ENCODE measurements around the gene ST3GAL3. TPM values are rescaled to one million over a fixed set of nuclear protein-coding genes. Genes with fewer than 3 reads are reported as not detected.

ST3GAL3 gene
- total and polyA plus RNA-seq, 2 donors (not counting 3 experiments of a cell fraction or from before 2014, with no cell fraction given) = 14.3 to 35.8 TPM

DNA sequence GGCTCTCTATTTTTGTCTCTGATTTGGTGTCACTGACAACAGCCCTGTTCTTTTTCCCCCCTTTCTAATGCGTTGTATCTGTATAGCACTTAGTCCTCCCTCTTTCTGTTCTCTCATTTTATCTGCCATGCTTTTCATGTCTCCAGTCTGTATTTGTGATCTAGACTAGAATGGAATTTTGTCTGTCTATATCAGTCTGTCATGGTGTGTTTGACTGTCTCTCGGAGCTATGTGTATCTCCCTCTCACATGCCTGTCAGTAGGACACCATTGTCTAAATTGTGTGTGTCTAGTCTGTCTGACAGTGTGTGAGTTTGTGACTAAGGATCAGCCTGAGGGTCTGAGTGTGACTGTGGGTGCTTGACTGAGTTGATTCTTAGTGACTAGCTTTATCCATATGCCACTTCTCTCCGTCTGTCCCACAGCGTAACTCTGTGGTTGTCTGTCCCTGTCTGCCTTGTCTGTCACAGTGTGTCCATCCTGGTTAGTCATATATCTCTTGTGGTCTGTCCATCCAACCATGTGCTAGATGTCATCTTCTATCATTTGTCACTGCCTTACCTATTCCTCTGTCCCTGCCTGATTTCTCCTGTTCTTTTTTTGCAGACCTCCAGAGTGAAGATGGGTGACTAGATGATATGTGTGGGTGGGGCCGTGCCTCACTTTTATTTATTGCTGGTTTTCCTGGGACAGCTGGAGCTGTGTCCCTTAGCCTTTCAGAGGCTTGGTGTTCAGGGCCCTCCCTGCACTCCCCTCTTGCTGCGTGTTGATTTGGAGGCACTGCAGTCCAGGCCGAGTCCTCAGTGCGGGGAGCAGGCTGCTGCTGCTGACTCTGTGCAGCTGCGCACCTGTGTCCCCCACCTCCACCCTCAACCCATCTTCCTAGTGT is 270.3 kb downstream of the ST3GAL3 start:
- H3K9me3 ChIP-seq (replicated peaks; ENCODE audit: control insufficient read depth, insufficient read depth, low read length) = no peaks in the 10 kb centered on the region
- FAIRE-seq = no peak
- no peak for TF ChIP-seq POLR2AphosphoS5 (IDR thresholded peaks at IDR 0.05; ENCODE audit: insufficient read depth, low read depth, low read length)
- no peak for TF ChIP-seq POLR2A (IDR thresholded peaks at IDR 0.05; ENCODE audit: low read depth, low read length)
- TF ChIP-seq JUN (IDR thresholded peaks at IDR 0.05; ENCODE audit: borderline replicate concordance, insufficient read depth, insufficient read length, low read depth) = no peak
- TF ChIP-seq, protein P1, sequence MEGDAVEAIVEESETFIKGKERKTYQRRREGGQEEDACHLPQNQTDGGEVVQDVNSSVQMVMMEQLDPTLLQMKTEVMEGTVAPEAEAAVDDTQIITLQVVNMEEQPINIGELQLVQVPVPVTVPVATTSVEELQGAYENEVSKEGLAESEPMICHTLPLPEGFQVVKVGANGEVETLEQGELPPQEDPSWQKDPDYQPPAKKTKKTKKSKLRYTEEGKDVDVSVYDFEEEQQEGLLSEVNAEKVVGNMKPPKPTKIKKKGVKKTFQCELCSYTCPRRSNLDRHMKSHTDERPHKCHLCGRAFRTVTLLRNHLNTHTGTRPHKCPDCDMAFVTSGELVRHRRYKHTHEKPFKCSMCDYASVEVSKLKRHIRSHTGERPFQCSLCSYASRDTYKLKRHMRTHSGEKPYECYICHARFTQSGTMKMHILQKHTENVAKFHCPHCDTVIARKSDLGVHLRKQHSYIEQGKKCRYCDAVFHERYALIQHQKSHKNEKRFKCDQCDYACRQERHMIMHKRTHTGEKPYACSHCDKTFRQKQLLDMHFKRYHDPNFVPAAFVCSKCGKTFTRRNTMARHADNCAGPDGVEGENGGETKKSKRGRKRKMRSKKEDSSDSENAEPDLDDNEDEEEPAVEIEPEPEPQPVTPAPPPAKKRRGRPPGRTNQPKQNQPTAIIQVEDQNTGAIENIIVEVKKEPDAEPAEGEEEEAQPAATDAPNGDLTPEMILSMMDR (IDR thresholded peaks at IDR 0.05; ENCODE audit: extremely low read depth in 1 of 2, insufficient read depth in 1 of 2, low read depth in 1 of 2, low read length in 2 of 2) = no peak
- H3K4me2 ChIP-seq (ENCODE audit: insufficient read depth, low read length) = no peak overlapping the region
- no peak overlapping the region for H2AFZ ChIP-seq (ENCODE audit: low read depth, low read length)
- H3K27me3 ChIP-seq (ENCODE audit: control insufficient read depth in 2 of 2, insufficient read depth in 2 of 2, low read length in 2 of 2) = no peaks in the 10 kb centered on the region
- DNase-seq (ENCODE audit: low read depth, low spot score) = no peak
- peaks cover 47% of the 10 kb centered on the region for H3K79me2 ChIP-seq (ENCODE audit: control insufficient read depth, insufficient read depth, low read length)
- H3K4me3 ChIP-seq (replicated peaks in 1 of 3; ENCODE audit: insufficient read depth in 1 of 3, low read depth in 1 of 3, low read length in 3 of 3) = no peak overlapping the region
- dilution Hi-C loops (cut with MboI; ENCODE audit: extremely low pct_ligation_motif_present, low sequenced_read_pairs) (no loop called here), intact Hi-C loops (cut with micrococcal nuclease) (no loop called here)
- CTCF ChIA-PET = interaction anchor here (1.0 to 1.6 kb wide), 2 partner anchors 12 to 214 kb away, joined by 3 to 10 read pairs; no protein-coding TSS in a partner anchor
- H3K36me3 ChIP-seq (ENCODE audit: control insufficient read depth in 2 of 2, extremely low read depth in 1 of 2, insufficient read depth in 2 of 2, low read length in 2 of 2) = peaks cover 0 to 10% of the 10 kb centered on the region in 2 experiments
- POLR2A ChIA-PET = no interaction called here
- H3K9me1 ChIP-seq (replicated peaks; ENCODE audit: control insufficient read depth, extremely low read depth, insufficient read depth, low read length) = no peaks in the 10 kb centered on the region
- H3K27ac ChIP-seq (ENCODE audit: insufficient read depth, low read depth, low read length) = no peak overlapping the region
- no peaks in the 10 kb centered on the region for H4K20me1 ChIP-seq (replicated peaks; ENCODE audit: control insufficient read depth, extremely low read depth, insufficient read depth, low read length)
- H3K9ac ChIP-seq (replicated peaks; ENCODE audit: extremely low read depth, insufficient read depth, low read length) = no peak overlapping the region
- BruUV-seq (replicated peaks) = no TSS peak
- peaks cover 31% of the 10 kb centered on the region for H3K4me1 ChIP-seq (ENCODE audit: control insufficient read depth, extremely low read depth, insufficient read depth, low read length)

GRCh38 chr1:43978264-43978550 is 270.9 kb downstream of the ST3GAL3 start:
- H3K9me1 ChIP-seq (replicated peaks; ENCODE audit: control insufficient read depth, extremely low read depth, insufficient read depth, low read length) = no peaks in the 10 kb centered on the region
- H4K20me1 ChIP-seq (replicated peaks; ENCODE audit: control insufficient read depth, extremely low read depth, insufficient read depth, low read length) = no peaks in the 10 kb centered on the region
- CTCF ChIA-PET = interaction anchor here (1.0 to 1.6 kb wide), 2 partner anchors 11 to 215 kb away, joined by 3 to 10 read pairs; no protein-coding TSS in a partner anchor
- POLR2A ChIA-PET = no interaction called here
- peak overlapping the region; percentile 54 for H3K4me2 ChIP-seq (ENCODE audit: insufficient read depth, low read length)
- H3K9ac ChIP-seq (replicated peaks; ENCODE audit: extremely low read depth, insufficient read depth, low read length) = no peak overlapping the region
- H3K36me3 ChIP-seq (ENCODE audit: control insufficient read depth in 2 of 2, extremely low read depth in 1 of 2, insufficient read depth in 2 of 2, low read length in 2 of 2) = peaks cover 0 to 10% of the 10 kb centered on the region in 2 experiments
- no peak overlapping the region for H3K27ac ChIP-seq (ENCODE audit: insufficient read depth, low read depth, low read length)
- H3K4me1 ChIP-seq (ENCODE audit: control insufficient read depth, extremely low read depth, insufficient read depth, low read length) = peaks cover 31% of the 10 kb centered on the region
- no peak for FAIRE-seq
- H3K79me2 ChIP-seq (ENCODE audit: control insufficient read depth, insufficient read depth, low read length) = peaks cover 47% of the 10 kb centered on the region
- H3K4me3 ChIP-seq (replicated peaks in 1 of 3; ENCODE audit: insufficient read depth in 1 of 3, low read depth in 1 of 3, low read length in 3 of 3) = peak overlapping the region in 1 of 3 experiments; percentile 54
- H3K9me3 ChIP-seq (replicated peaks; ENCODE audit: control insufficient read depth, insufficient read depth, low read length) = no peaks in the 10 kb centered on the region
- dilution Hi-C loops (cut with MboI; ENCODE audit: extremely low pct_ligation_motif_present, low sequenced_read_pairs) (no loop called here), intact Hi-C loops (cut with micrococcal nuclease) (no loop called here)
- no peak for TF ChIP-seq FOS (IDR thresholded peaks at IDR 0.05; ENCODE audit: borderline replicate concordance, insufficient read depth, low read length)
- TF ChIP-seq JUN (IDR thresholded peaks at IDR 0.05; ENCODE audit: borderline replicate concordance, insufficient read depth, insufficient read length, low read depth) = no peak
- TF ChIP-seq MYC (IDR thresholded peaks at IDR 0.05; ENCODE audit: low read depth, low read length) = no peak
- TF ChIP-seq POLR2A (IDR thresholded peaks at IDR 0.05; ENCODE audit: low read depth, low read length) = no peak
- TF ChIP-seq GATA2 (IDR thresholded peaks at IDR 0.05; ENCODE audit: insufficient read depth, insufficient read length, low read depth, low read length) = no peak
- no peak for TF ChIP-seq EZH2 (IDR thresholded peaks at IDR 0.05; ENCODE audit: borderline replicate concordance, low read depth, low read length, severe bottlenecking)
- TF ChIP-seq, protein P2, sequence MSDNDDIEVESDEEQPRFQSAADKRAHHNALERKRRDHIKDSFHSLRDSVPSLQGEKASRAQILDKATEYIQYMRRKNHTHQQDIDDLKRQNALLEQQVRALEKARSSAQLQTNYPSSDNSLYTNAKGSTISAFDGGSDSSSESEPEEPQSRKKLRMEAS (IDR thresholded peaks at IDR 0.05; ENCODE audit: insufficient read depth, insufficient read length) = no peak
- TF ChIP-seq, protein P1 (IDR thresholded peaks at IDR 0.05; ENCODE audit: extremely low read depth in 1 of 2, insufficient read depth in 1 of 2, low read depth in 1 of 2, low read length in 2 of 2) = no peak
- TF ChIP-seq POLR2AphosphoS5 (IDR thresholded peaks at IDR 0.05; ENCODE audit: insufficient read depth, low read depth, low read length) = no peak
- no peak for DNase-seq (ENCODE audit: low read depth, low spot score)
- no peaks in the 10 kb centered on the region for H3K27me3 ChIP-seq (ENCODE audit: control insufficient read depth in 2 of 2, insufficient read depth in 2 of 2, low read length in 2 of 2)
- H2AFZ ChIP-seq (ENCODE audit: low read depth, low read length) = no peak overlapping the region
- no TSS peak for BruUV-seq (replicated peaks)
